K562 (cell line): ENCODE measurements around the gene KDM2B. TPM values are rescaled to one million over a fixed set of nuclear protein-coding genes. Genes with fewer than 3 reads are reported as not detected.

Source experiments
- CXXC5 ChIP-seq: fragments of 250-450 bp; sonication (Bioruptor Pico); IDR thresholded peaks from 2 replicates; pipeline ENCODE4 v1.8.0; 2022; ENCODE audit warnings: inconsistent platforms, mild to moderate bottlenecking, moderate library complexity
- DDX20 ChIP-seq: fragments of 450-650 bp; IDR thresholded peaks from 2 replicates; pipeline ENCODE4 v1.6.1; 2016; ENCODE audit warnings: missing genetic modification characterization, low read depth, mild to moderate bottlenecking, missing compliant biosample characterization, moderate library complexity
- DPF2 ChIP-seq: fragments of 450-650 bp; IDR thresholded peaks from 2 replicates; pipeline ENCODE4 v1.6.1; 2016
- HMBOX1 ChIP-seq: sonication (generic); IDR thresholded peaks from 2 replicates; pipeline ENCODE4 v1.6.1; 2016
- TAF7 ChIP-seq: fragments of 450-650 bp; IDR thresholded peaks from 2 replicates; pipeline ENCODE4 v1.6.1; 2016; ENCODE audit warnings: missing genetic modification characterization, missing compliant biosample characterization
- TCF3 ChIP-seq: sonication (generic); formaldehyde crosslinking; IDR thresholded peaks from 2 replicates; pipeline ENCODE4 v1.4.0; 2020; ENCODE audit warnings: mild to moderate bottlenecking, missing genetic modification reagents
- ZBTB34 ChIP-seq: fragments of 250-450 bp; sonication (Bioruptor Pico); IDR thresholded peaks from 2 replicates; pipeline ENCODE4 v1.8.0; 2021; ENCODE audit warnings: mild to moderate bottlenecking, moderate library complexity
- ZNF133 ChIP-seq: fragments of 250-450 bp; sonication (Bioruptor Pico); IDR thresholded peaks from 2 replicates; pipeline ENCODE4 v1.4.0; 2020; ENCODE audit warnings: mild to moderate bottlenecking
- ZNF318 ChIP-seq, 2 experiments: fragments of 450-650 bp; IDR thresholded peaks; 2 replicates each; pipeline ENCODE4 v1.6.1; 2016; ENCODE audit warnings: mild to moderate bottlenecking in 2 of 2, borderline replicate concordance in 1 of 2, low read depth in 1 of 2, moderate library complexity in 1 of 2
- polyA plus RNA-seq, 8 experiments: library from polyadenylated mRNA; depleted of rRNA in 4 of 8; stranded (reverse) in 5 of 8; unstranded in 3 of 8; fragments of >200 nt; fragmentation: Nextera tagmentation in 2 of 8; fragmentation: Illumina TruSeq in 1 of 8; extraction: Ambion mirVana in 2 of 8; extraction: Trizol in 1 of 8; gene quantifications; 2 replicates each; pipeline versions ENCODE4 v1.2.1 to v1.2.3, GENCODE V29; 2011 to 2014; ENCODE audit warnings: inconsistent platforms in 1 of 8, missing spikeins in 1 of 8
- total RNA-seq, 7 experiments: library from RNA; depleted of rRNA in 6 of 7; stranded (reverse); fragments of >200 nt in 6 of 7; fragmentation: Illumina TruSeq in 2 of 7; extraction: Trizol in 2 of 7; gene quantifications; 2 replicates each; pipeline versions ENCODE4 v1.2.1 to v1.2.3, GENCODE V29; 2011 to 2021; ENCODE audit warnings: low replicate concordance in 1 of 7
- TF ChIP-seq, protein P1 (sequence below): fragments of 450-650 bp; IDR thresholded peaks from 2 replicates; pipeline ENCODE4 v1.6.1; 2016; ENCODE audit warnings: borderline replicate concordance

KDM2B gene
- total and polyA plus RNA-seq, 9 of the 15 experiments (the other 6 are each of a cell fraction or from before 2014, with no cell fraction given), result 7.4 to 50.5 (median 22.5) TPM

- no peak for TF ChIP-seq ZBTB34
- TF ChIP-seq ZNF318 (IDR thresholded peaks at IDR 0.05; ENCODE audit: borderline replicate concordance in 1 of 2, low read depth in 1 of 2), result no peak
- no peak for TF ChIP-seq CXXC5 (CRISPR knock-in tag)
- TF ChIP-seq TAF7 (tag), result no peak
- peak; percentile 26; the same call in 1 of the 2 replicates for TF ChIP-seq DPF2
- 0 out of 2 replicates have a peak, but pooled peaks have one; percentile 4 for TF ChIP-seq TCF3
- TF ChIP-seq DDX20 (tag), result no peak
- TF ChIP-seq, protein P1, sequence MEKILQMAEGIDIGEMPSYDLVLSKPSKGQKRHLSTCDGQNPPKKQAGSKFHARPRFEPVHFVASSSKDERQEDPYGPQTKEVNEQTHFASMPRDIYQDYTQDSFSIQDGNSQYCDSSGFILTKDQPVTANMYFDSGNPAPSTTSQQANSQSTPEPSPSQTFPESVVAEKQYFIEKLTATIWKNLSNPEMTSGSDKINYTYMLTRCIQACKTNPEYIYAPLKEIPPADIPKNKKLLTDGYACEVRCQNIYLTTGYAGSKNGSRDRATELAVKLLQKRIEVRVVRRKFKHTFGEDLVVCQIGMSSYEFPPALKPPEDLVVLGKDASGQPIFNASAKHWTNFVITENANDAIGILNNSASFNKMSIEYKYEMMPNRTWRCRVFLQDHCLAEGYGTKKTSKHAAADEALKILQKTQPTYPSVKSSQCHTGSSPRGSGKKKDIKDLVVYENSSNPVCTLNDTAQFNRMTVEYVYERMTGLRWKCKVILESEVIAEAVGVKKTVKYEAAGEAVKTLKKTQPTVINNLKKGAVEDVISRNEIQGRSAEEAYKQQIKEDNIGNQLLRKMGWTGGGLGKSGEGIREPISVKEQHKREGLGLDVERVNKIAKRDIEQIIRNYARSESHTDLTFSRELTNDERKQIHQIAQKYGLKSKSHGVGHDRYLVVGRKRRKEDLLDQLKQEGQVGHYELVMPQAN, result no peak
- TF ChIP-seq HMBOX1, result no peak
- TF ChIP-seq ZNF133 (CRISPR knock-in tag), result no peak
These were observed 67.2 kb downstream of the KDM2B start (continued) for GRCh38 chr12:121513464-121514183.
